ENCODE measurements around the gene TLR4.

Gene TLR4

DNA sequence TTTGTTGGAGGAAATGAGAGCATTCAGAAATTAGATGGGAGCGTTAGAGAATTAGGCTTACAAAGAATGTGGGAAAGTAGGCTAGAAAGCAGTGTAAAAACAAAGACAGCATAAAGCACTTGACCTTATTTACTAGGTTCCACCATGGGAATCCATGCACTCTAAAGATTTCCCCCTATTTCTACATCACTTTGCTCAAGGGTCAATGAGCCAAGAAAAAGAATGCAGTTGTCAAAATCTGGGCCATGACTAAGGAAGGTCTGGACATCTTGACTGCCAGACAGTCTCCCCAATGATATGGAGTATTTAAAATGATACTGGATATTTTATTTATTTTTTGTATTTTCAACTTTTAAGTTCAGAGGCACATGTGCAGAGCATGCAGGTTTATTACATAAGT is 3.4 kb downstream of the TLR4 start:
- TF ChIP-seq, protein P1, sequence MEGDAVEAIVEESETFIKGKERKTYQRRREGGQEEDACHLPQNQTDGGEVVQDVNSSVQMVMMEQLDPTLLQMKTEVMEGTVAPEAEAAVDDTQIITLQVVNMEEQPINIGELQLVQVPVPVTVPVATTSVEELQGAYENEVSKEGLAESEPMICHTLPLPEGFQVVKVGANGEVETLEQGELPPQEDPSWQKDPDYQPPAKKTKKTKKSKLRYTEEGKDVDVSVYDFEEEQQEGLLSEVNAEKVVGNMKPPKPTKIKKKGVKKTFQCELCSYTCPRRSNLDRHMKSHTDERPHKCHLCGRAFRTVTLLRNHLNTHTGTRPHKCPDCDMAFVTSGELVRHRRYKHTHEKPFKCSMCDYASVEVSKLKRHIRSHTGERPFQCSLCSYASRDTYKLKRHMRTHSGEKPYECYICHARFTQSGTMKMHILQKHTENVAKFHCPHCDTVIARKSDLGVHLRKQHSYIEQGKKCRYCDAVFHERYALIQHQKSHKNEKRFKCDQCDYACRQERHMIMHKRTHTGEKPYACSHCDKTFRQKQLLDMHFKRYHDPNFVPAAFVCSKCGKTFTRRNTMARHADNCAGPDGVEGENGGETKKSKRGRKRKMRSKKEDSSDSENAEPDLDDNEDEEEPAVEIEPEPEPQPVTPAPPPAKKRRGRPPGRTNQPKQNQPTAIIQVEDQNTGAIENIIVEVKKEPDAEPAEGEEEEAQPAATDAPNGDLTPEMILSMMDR (IDR thresholded peaks at IDR 0.05; ENCODE audit: low read depth, low read length, missing control alignments), result no peak
- no peak overlapping the region for H3K4me3 ChIP-seq (ENCODE audit: low read depth, low read length)
- DNase-seq (ENCODE audit: low read depth), result no peak

DNA sequence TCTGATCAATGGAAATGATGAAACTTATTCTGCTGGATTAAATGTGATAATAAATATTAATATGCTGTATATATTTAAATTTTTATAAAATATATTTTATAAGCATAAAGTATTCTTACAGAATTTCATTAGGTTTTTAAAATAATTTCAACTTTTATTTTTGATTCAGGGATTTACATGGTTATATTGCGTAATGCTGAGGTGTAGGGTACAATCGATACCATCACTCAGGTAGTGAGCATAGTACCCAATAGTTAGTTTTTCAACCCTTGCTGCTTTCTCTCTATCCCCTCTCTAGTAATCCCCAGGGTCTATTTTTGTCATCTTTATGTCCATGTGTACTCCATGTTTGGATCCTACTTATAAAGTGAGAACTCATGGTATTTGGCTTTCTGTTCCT is 5.7 kb downstream of the TLR4 start:
- H3K4me3 ChIP-seq (ENCODE audit: low read depth, low read length), result no peak overlapping the region
- DNase-seq (ENCODE audit: low read depth), result no peak
- TF ChIP-seq, protein P1 (IDR thresholded peaks at IDR 0.05; ENCODE audit: low read depth, low read length, missing control alignments), result no peak

DNA sequence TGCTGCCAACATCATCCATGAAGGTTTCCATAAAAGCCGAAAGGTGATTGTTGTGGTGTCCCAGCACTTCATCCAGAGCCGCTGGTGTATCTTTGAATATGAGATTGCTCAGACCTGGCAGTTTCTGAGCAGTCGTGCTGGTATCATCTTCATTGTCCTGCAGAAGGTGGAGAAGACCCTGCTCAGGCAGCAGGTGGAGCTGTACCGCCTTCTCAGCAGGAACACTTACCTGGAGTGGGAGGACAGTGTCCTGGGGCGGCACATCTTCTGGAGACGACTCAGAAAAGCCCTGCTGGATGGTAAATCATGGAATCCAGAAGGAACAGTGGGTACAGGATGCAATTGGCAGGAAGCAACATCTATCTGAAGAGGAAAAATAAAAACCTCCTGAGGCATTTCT is 10.1 kb downstream of the TLR4 start:
- no peak for DNase-seq (ENCODE audit: low read depth)
- TF ChIP-seq, protein P1 (IDR thresholded peaks at IDR 0.05; ENCODE audit: low read depth, low read length, missing control alignments), result peak; percentile 30
- no peak overlapping the region for H3K4me3 ChIP-seq (ENCODE audit: low read depth, low read length)

DNA sequence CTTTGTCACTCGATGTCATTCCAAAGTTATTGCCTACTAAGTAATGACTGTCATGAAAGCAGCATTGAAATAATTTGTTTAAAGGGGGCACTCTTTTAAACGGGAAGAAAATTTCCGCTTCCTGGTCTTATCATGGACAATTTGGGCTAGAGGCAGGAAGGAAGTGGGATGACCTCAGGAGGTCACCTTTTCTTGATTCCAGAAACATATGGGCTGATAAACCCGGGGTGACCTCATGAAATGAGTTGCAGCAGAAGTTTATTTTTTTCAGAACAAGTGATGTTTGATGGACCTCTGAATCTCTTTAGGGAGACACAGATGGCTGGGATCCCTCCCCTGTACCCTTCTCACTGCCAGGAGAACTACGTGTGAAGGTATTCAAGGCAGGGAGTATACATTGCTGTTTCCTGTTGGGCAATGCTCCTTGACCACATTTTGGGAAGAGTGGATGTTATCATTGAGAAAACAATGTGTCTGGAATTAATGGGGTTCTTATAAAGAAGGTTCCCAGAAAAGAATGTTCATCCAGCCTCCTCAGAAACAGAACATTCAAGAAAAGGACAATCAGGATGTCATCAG is 11.3 kb downstream of the TLR4 start:
- no peak overlapping the region for H3K4me3 ChIP-seq (ENCODE audit: low read depth, low read length)
- TF ChIP-seq, protein P1 (IDR thresholded peaks at IDR 0.05; ENCODE audit: low read depth, low read length, missing control alignments), result no peak
- DNase-seq (ENCODE audit: low read depth), result no peak

DNA sequence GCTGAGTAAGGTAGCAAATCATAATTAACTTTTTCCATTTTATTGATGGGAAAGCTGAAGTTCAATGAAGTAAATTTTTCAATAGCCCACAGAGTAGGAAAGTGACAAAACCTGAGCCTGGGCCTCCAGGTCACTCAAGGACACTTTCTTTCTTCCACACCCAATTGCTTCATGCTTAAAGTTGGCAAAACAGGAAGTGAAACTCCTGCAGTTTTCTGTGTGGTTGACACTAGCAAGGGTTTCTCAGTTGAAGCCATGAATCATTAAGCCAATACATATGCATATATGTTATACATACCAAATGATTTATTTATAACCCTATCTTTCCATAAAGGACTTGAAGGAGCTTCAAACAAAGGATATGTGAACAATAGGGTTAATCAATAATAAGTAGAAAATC is 13.9 kb downstream of the TLR4 start:
- no peak overlapping the region for H3K4me3 ChIP-seq (ENCODE audit: low read depth, low read length)
- peak; percentile 46 for DNase-seq (ENCODE audit: low read depth)
- TF ChIP-seq, protein P1 (IDR thresholded peaks at IDR 0.05; ENCODE audit: low read depth, low read length, missing control alignments), result no peak

DNA sequence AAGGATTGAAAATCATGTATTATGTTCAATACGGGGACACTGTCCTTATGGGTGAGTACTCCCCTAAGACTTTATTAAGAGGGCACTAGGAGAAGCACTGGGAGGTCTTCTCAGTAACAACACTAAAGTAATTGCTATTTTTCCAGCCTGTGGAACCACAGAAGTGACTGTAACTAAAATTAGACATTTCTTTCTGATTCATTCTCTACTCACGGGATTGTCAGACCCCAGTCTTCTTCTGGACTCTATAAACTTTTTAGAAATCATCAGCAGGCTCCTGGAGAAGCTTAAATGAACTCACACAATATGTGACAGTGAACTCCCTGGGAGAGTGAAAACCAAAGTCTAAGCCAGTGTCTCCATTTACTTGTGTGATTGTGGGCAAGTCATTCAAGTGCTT is 14.5 kb downstream of the TLR4 start:
- TF ChIP-seq, protein P1 (IDR thresholded peaks at IDR 0.05; ENCODE audit: low read depth, low read length, missing control alignments), result no peak
- H3K4me3 ChIP-seq (ENCODE audit: low read depth, low read length), result no peak overlapping the region
- no peak for DNase-seq (ENCODE audit: low read depth)

DNA sequence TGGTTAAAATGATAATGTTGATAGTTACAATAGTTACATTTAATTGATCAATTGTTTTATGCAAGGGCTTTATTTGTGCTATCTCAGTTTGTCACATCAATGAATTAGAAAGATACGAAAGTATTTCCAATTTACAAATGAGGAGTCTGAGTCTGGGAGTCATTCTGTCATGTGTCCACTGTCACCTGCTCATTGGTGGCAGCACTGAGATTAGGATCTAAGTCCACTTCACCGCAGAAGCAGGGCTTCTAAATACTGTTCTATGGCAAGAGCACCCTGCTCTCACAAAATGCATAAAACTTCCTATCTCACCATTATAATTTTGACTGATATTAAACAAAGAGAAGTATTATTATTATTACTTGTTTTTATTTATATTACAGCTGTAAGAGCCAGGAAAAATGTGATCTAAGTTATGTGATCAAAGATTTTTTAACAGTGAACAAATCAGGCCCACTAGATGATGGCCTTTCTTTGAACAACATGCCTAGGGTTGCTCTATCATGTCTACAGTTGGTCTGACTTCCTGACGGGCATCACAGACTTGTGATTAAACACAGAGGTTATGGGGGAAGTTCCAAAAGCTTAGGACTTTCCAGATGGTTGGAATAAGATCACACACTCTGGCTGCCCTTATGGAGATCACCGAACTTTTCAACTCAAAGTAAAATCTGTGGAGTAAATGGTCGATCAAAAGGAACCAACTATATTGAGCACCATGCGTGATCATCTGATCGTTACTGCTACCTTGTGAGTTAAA is 15.1 kb downstream of the TLR4 start:
- TF ChIP-seq, protein P1 (IDR thresholded peaks at IDR 0.05; ENCODE audit: low read depth, low read length, missing control alignments), result no peak
- no peak for DNase-seq (ENCODE audit: low read depth)
- no peak overlapping the region for H3K4me3 ChIP-seq (ENCODE audit: low read depth, low read length)
